ENCODE measurements around the gene PIMREG.
"Not testable (repeated sequence)": the region's sequence is repeated elsewhere in the genome, so short reads cannot be mapped to it uniquely, and the experiment has no call there.

PIMREG gene

DNA sequence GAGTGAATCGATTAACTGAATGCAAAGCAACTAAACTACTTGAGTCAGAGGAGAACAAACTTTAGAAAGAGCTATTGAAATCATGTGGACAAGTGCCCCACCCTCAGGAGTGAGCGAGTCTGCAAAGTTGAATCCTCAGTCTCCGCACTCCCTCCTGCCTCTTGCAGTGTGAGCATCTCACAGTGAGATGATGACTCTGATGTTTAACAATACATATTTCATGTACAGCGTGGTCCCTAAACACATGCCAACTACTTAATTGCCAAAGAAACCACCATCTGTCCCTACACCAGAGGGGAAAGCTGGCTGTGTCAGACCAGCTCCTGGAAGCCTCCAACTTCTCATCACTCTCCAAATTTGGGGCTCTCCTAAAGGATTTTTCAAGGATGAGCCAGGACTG, 31.2 kb downstream of the PIMREG start:
- Histone ChIP-seq H3K9me3 (ENCODE audit: control insufficient read depth, low read depth, low read length) (no peaks in the 10 kb centered on the region), H3K9ac (ENCODE audit: low read length) (no peak overlapping the region), H3K4me3 (ENCODE audit: low read length) (no peak overlapping the region), H3K4me1 (ENCODE audit: control insufficient read depth, low read depth, low read length) (peaks cover 11% of the 10 kb centered on the region), H3K27ac (ENCODE audit: low read length) (no peak overlapping the region), H3K36me3 (ENCODE audit: control insufficient read depth, low read depth, low read length) (no peaks in the 10 kb centered on the region), H3K27me3 (ENCODE audit: control insufficient read depth, insufficient read depth, low read length) (no peaks in the 10 kb centered on the region)

DNA sequence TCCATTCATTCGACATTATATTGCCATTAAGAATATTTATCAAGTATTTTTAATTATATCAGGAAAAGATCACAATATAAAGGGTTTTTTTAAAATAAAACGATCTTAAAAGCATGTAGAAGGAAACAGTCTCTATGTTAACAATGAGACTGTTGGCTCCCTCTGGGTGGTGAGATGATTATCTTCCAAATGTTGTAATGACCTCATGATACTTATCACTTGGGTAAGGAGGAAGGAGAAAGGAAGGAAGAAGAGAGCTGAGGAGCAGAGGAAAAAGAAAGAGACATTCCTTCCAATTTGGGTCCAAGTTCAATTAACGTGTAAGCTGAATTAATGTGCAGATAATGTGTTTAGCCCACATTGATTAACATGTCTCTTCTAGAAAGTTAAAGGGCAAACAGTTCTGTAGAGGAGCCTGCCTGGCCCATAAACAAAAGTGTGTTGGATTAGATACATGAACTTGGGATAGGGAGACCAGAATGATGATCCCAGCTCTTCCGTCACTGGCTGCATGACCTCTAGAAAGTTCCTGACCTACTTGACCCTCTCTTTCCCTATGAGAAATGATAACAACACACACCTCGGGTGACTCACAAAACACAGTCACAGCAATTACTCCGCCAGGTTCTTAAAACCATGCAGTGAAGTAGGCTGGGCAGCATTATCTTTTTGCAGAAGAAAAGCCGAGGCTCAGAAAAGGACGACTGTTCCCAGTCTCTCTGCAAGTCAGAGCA, 32.0 kb downstream of the PIMREG start:
- Histone ChIP-seq H3K9me3 (ENCODE audit: control insufficient read depth, low read depth, low read length) (no peaks in the 10 kb centered on the region), H3K27me3 (ENCODE audit: control insufficient read depth, insufficient read depth, low read length) (no peaks in the 10 kb centered on the region), H3K9ac (ENCODE audit: low read length) (no peak overlapping the region), H3K4me3 (ENCODE audit: low read length) (no peak overlapping the region), H3K36me3 (ENCODE audit: control insufficient read depth, low read depth, low read length) (no peaks in the 10 kb centered on the region), H3K4me1 (ENCODE audit: control insufficient read depth, low read depth, low read length) (peaks cover 12% of the 10 kb centered on the region), H3K27ac (ENCODE audit: low read length) (no peak overlapping the region)

DNA sequence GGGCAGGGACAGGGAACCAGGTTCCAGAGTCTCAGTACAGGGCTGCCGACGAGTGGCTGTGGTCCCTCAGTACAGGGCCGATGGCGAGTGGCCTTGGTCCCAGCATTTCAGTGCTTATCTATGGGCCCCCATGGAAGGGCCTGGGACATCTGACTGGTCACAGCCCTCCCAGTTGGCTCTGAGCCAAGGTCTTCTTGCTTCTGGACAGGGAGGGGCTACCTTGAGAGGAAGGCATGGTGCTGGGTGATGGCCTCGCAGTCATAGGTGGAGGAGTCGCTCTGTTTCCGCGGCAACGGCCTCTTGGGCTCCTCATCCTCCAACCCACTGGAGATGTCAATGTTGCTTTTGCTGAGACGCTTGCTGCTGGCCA, 32.5 kb downstream of the PIMREG start:
- Histone ChIP-seq H3K36me3 (ENCODE audit: control insufficient read depth, low read depth, low read length) (no peaks in the 10 kb centered on the region), H3K27ac (ENCODE audit: low read length) (no peak overlapping the region), H3K4me3 (ENCODE audit: low read length) (no peak overlapping the region), H3K9me3 (ENCODE audit: control insufficient read depth, low read depth, low read length) (no peaks in the 10 kb centered on the region), H3K9ac (ENCODE audit: low read length) (no peak overlapping the region), H3K27me3 (ENCODE audit: control insufficient read depth, insufficient read depth, low read length) (no peaks in the 10 kb centered on the region), H3K4me1 (ENCODE audit: control insufficient read depth, low read depth, low read length) (peaks cover 10% of the 10 kb centered on the region)

DNA sequence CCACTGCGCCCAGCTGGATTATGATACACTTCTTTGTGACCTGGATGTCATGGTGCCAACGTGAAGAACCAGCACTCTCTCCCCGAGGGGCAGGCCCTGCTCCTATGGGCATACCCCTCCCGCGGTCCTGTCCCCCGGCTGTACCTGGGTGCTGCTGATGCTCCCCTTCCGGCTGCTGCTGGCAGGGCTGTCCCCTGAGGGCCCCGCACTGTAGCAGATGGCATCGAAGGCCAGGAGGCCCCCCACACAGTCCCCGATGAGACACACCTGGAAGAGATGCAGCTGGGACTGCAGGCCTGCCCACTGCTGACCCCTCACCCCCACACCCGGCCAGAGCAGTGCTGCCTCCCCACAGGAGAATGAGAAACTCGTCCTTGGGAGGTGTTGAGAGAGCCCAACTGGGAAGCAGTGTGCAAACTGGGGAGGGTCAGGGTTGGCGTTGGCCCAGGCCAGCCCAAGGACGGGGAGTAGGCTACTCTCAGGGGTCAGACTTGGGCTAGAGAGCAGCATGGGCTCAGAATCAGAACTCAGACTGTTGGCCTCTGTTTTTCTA, 33.7 kb downstream of the PIMREG start:
- Histone ChIP-seq H3K4me1 (ENCODE audit: control insufficient read depth, low read depth, low read length) (peaks cover 7% of the 10 kb centered on the region), H3K27me3 (ENCODE audit: control insufficient read depth, insufficient read depth, low read length) (no peaks in the 10 kb centered on the region), H3K9ac (ENCODE audit: low read length) (no peak overlapping the region), H3K4me3 (ENCODE audit: low read length) (no peak overlapping the region), H3K9me3 (ENCODE audit: control insufficient read depth, low read depth, low read length) (no peaks in the 10 kb centered on the region), H3K36me3 (ENCODE audit: control insufficient read depth, low read depth, low read length) (no peaks in the 10 kb centered on the region), H3K27ac (ENCODE audit: low read length) (no peak overlapping the region)

DNA sequence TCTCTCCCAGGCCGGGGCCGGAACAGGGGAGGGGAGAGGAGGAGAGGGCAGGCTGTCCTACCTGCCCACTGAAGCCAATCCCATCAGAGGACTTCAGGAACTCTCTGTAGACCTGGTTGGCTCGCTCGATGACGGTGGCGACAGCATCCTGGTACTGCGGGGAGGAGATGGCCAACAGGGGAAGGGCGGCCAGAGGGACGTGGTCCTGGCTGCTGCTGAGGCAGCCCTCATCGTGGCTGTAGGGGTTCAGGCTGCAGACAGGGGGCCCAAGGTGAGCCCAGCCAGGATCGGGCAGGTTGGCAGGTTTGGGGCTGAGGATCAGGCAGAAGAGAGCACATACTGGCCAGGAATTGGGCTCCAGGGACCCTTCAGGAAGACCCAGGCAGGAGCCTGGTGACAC, 34.2 kb downstream of the PIMREG start:
- Histone ChIP-seq H3K9me3 (ENCODE audit: control insufficient read depth, low read depth, low read length) (no peaks in the 10 kb centered on the region), H3K36me3 (ENCODE audit: control insufficient read depth, low read depth, low read length) (no peaks in the 10 kb centered on the region), H3K27ac (ENCODE audit: low read length) (no peak overlapping the region), H3K9ac (ENCODE audit: low read length) (no peak overlapping the region), H3K4me1 (ENCODE audit: control insufficient read depth, low read depth, low read length) (peaks cover 7% of the 10 kb centered on the region), H3K27me3 (ENCODE audit: control insufficient read depth, insufficient read depth, low read length) (no peaks in the 10 kb centered on the region), H3K4me3 (ENCODE audit: low read length) (no peak overlapping the region)

DNA sequence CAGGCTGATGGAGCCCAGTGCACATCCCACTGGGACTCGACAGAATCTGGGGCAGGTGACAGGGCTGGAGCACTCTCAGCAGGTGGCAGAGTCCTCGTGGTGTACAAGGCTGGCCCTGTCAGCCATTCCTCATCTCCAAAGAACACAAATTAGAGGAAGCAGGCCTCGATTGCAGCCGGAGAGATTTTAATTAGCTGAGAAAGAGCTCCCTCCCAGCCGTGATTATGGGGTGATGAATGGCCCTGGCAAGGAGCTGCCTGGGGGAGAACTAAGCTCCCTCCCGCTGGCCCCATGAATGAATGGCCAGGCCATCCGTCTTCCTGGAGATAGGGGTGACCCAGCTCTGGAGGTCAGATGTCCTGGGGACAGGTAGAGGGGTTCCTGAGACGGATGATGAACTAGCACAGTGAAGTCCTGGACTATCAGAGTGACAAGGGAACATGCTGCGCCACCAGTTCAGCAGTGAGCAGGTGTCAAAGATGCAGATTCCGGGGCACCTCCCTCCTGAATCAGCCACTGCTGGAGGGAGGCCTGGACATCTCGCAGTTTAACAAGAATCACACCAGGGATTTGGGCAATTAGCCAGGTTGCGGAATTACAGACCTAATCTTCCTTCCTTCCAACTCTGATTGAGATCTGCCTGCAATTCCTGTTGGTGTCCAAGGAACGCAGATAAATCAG, 35.5 kb downstream of the PIMREG start:
- H3K4me3 ChIP-seq (ENCODE audit: low read length): no peak overlapping the region
- no peaks in the 10 kb centered on the region for H3K27me3 ChIP-seq (ENCODE audit: control insufficient read depth, insufficient read depth, low read length)
- H3K9me3 ChIP-seq (ENCODE audit: control insufficient read depth, low read depth, low read length): no peaks in the 10 kb centered on the region
- H3K4me1 ChIP-seq (ENCODE audit: control insufficient read depth, low read depth, low read length): peaks cover 7% of the 10 kb centered on the region
- H3K36me3 ChIP-seq (ENCODE audit: control insufficient read depth, low read depth, low read length): no peaks in the 10 kb centered on the region
- no peak overlapping the region for H3K27ac ChIP-seq (ENCODE audit: low read length)
- no peak overlapping the region for H3K9ac ChIP-seq (ENCODE audit: low read length)

DNA sequence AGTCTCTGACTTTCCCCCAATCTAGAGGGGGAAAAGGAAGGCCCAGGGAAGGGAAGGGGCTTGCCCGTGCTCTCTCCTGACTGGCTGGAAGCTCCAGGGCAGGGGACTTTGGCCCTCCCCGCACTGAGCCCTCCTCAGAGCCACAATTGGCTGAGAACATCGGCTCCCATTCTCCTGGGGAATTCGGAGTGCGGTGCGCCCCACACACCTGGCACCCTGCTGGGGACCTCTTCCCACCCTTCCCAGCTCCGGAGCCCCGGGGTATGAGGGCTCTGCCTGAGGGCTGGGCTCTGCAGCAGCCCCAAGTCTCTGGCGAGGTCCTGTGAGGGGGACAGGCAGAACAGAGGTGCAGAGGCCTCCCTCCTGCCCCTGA, 36.0 kb downstream of the PIMREG start:
- Histone ChIP-seq H3K27ac (ENCODE audit: low read length) (no peak overlapping the region), H3K27me3 (ENCODE audit: control insufficient read depth, insufficient read depth, low read length) (no peaks in the 10 kb centered on the region), H3K9me3 (ENCODE audit: control insufficient read depth, low read depth, low read length) (no peaks in the 10 kb centered on the region), H3K36me3 (ENCODE audit: control insufficient read depth, low read depth, low read length) (no peaks in the 10 kb centered on the region), H3K4me3 (ENCODE audit: low read length) (no peak overlapping the region), H3K9ac (ENCODE audit: low read length) (no peak overlapping the region), H3K4me1 (ENCODE audit: control insufficient read depth, low read depth, low read length) (peaks cover 7% of the 10 kb centered on the region)

DNA sequence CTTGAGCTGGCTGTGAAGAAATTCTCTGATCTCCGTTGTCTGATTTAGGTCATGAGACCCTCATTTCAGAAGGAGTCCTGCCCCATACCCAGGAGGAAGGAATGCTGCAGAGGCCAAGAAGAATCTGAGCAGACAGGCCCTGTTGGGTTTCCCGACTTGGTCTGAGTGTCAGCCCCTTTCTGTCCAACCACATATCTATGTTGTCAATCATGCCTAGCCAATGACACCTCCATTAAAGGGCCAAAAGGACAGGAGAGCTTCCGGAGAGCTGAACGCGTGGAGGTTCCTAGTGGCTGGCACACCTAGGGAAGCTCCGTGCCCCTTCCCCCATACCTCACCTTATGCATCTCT, 37.8 kb downstream of the PIMREG start:
- Histone ChIP-seq H3K9ac (ENCODE audit: low read length) (no peak overlapping the region), H3K27me3 (ENCODE audit: control insufficient read depth, insufficient read depth, low read length) (no peaks in the 10 kb centered on the region), H3K4me3 (ENCODE audit: low read length) (no peak overlapping the region), H3K27ac (ENCODE audit: low read length) (no peak overlapping the region), H3K9me3 (ENCODE audit: control insufficient read depth, low read depth, low read length) (no peaks in the 10 kb centered on the region), H3K36me3 (ENCODE audit: control insufficient read depth, low read depth, low read length) (no peaks in the 10 kb centered on the region), H3K4me1 (ENCODE audit: control insufficient read depth, low read depth, low read length) (peaks cover 18% of the 10 kb centered on the region)

DNA sequence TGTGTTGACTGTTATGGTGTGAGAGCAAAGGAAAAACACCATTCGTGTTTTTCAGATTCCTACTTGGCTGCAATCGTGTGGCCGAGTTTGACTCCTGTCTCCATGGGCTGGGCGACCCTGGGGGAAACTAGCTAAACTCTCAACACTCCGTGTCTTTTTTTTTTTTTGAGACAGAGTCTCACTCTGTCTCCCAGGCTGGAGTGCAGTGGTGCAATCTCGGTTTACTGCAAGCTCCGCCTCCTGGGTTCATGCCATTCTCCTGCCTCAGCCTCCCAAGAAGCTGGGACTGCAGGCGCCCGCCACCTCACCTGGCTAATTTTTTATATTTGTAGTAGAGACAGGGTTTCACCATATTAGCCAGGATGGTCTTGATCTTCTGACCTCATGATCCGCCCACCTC, 38.5 kb downstream of the PIMREG start:
- peaks cover 25% of the 10 kb centered on the region for H3K4me1 ChIP-seq (ENCODE audit: control insufficient read depth, low read depth, low read length)
- H3K4me3 ChIP-seq (ENCODE audit: low read length); H3K36me3 ChIP-seq (ENCODE audit: control insufficient read depth, low read depth, low read length); H3K9me3 ChIP-seq (ENCODE audit: control insufficient read depth, low read depth, low read length); H3K27ac ChIP-seq (ENCODE audit: low read length); H3K9ac ChIP-seq (ENCODE audit: low read length); H3K27me3 ChIP-seq (ENCODE audit: control insufficient read depth, insufficient read depth, low read length): not testable (repeated sequence)

DNA sequence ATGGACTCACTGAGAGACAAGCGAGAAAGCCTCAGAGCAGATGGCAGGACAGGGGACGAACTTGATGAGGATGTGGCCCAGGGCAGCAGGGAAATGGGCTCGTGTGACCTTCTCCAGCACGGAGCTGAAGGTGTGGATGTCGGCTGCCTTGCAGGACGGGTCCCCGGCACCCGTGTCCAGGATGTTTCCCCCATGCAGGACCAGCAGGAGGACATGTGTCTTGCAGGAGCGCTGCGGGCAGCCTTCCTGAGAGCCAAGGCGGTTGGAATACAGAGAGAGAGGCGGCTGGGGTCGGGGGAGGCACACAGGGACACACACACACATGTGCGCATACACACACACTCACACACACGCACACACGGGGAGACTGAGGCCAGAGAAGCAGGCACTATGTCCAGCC, 39.3 kb downstream of the PIMREG start:
- Histone ChIP-seq H3K9ac (ENCODE audit: low read length) (no peak overlapping the region), H3K27me3 (ENCODE audit: control insufficient read depth, insufficient read depth, low read length) (no peaks in the 10 kb centered on the region), H3K36me3 (ENCODE audit: control insufficient read depth, low read depth, low read length) (no peaks in the 10 kb centered on the region), H3K4me1 (ENCODE audit: control insufficient read depth, low read depth, low read length) (peaks cover 27% of the 10 kb centered on the region), H3K4me3 (ENCODE audit: low read length) (no peak overlapping the region), H3K27ac (ENCODE audit: low read length) (no peak overlapping the region), H3K9me3 (ENCODE audit: control insufficient read depth, low read depth, low read length) (no peaks in the 10 kb centered on the region)

DNA sequence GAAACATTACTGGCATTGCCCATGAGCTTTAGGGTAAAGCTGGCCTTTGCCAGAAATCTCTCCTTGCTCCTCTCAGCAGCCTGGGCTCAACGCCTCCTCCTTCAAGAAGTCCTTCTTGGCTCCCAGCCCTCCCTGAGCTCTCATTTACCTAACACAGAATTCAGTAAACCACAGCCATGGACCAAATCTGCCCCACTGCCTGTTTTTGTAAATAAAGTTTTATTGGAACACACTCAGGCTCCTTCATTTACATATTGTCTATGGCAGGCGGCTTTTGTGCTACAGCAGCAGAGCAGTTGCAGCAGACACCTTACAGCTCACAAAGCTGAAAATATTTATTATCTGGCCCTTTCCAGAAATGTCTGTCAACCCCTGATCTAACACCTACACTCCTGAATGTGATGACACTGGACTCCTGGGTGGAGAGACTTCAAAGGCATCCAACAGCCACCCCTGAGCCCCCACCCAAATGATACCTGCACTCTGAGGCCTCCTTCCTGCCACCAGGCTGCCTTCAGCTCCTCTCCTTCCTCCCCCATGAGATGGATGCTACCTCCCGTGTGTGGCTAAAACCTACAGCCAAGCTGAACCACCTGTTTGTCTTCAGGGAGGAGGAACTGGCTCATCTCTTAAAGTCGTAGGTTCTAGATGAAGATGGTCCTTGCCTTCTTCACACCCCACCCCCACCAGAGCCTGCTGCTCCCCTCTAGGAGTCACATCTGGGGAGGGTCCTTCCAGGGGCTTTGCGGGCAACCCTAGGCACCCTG, 41.6 kb downstream of the PIMREG start:
- Histone ChIP-seq H3K36me3 (ENCODE audit: control insufficient read depth, low read depth, low read length) (no peaks in the 10 kb centered on the region), H3K4me3 (ENCODE audit: low read length) (no peak overlapping the region), H3K27ac (ENCODE audit: low read length) (no peak overlapping the region), H3K27me3 (ENCODE audit: control insufficient read depth, insufficient read depth, low read length) (no peaks in the 10 kb centered on the region), H3K9me3 (ENCODE audit: control insufficient read depth, low read depth, low read length) (no peaks in the 10 kb centered on the region), H3K4me1 (ENCODE audit: control insufficient read depth, low read depth, low read length) (peaks cover 20% of the 10 kb centered on the region), H3K9ac (ENCODE audit: low read length) (no peak overlapping the region)
